ENCODE data around the gene SLC16A5.
"Not testable (repeated sequence)": the region's sequence is repeated elsewhere in the genome, so short reads cannot be mapped to it uniquely, and the experiment has no call there.

SLC16A5 gene

GRCh38 chr17:75064460-75064859 is 23.3 kb upstream of the SLC16A5 start:
- no peak for DNase-seq

- no peak for DNase-seq
Observed at GRCh38 chr17:75064867-75065561, 22.7 kb upstream of the SLC16A5 start.

GRCh38 chr17:75065562-75066151 is 22.1 kb upstream of the SLC16A5 start:
- DNase-seq, result no peak

GRCh38 chr17:75067856-75068255 is 19.9 kb upstream of the SLC16A5 start:
- no peak for DNase-seq

- DNase-seq, result no peak
Observed at GRCh38 chr17:75068750-75069149, 19.0 kb upstream of the SLC16A5 start.

GRCh38 chr17:75069783-75070182 is 18.0 kb upstream of the SLC16A5 start:
- no peak for DNase-seq

GRCh38 chr17:75071478-75072271 is 16.1 kb upstream of the SLC16A5 start:
- DNase-seq, result not testable (repeated sequence)

GRCh38 chr17:75072909-75073308 is 14.8 kb upstream of the SLC16A5 start:
- DNase-seq, result not testable (repeated sequence)

GRCh38 chr17:75073618-75074047 is 14.1 kb upstream of the SLC16A5 start:
- no peak for DNase-seq

- no peak for DNase-seq
Observed at GRCh38 chr17:75074532-75074931, 13.2 kb upstream of the SLC16A5 start.

GRCh38 chr17:75075597-75076336 is 12.0 kb upstream of the SLC16A5 start:
- no peak for DNase-seq

- no peak for DNase-seq
Observed at GRCh38 chr17:75077072-75077495, 10.7 kb upstream of the SLC16A5 start.

GRCh38 chr17:75077496-75078283 is 10.1 kb upstream of the SLC16A5 start:
- no peak for DNase-seq

GRCh38 chr17:75078284-75079022 is 9.3 kb upstream of the SLC16A5 start:
- DNase-seq, result no peak

- no peak for DNase-seq
Observed at GRCh38 chr17:75079023-75079373, 8.8 kb upstream of the SLC16A5 start.

GRCh38 chr17:75081611-75082540 is 5.9 kb upstream of the SLC16A5 start:
- no peak for DNase-seq

GRCh38 chr17:75082683-75083082 is 5.1 kb upstream of the SLC16A5 start:
- no peak for DNase-seq

- DNase-seq, result no peak
Observed at GRCh38 chr17:75084039-75084660, 3.6 kb upstream of the SLC16A5 start.

- no peak for DNase-seq
Observed at GRCh38 chr17:75086496-75087181, 1.1 kb upstream of the SLC16A5 start.

Data from NCI-H510A (cell line).